GM03348 (cell line): ENCODE results near the gene TSPAN3.

Source experiments
- DNase-seq: peaks from one replicate; pipeline ENCODE4 v3.0.0; 2012; ENCODE audit warnings: low spot score

TSPAN3 gene

DNA sequence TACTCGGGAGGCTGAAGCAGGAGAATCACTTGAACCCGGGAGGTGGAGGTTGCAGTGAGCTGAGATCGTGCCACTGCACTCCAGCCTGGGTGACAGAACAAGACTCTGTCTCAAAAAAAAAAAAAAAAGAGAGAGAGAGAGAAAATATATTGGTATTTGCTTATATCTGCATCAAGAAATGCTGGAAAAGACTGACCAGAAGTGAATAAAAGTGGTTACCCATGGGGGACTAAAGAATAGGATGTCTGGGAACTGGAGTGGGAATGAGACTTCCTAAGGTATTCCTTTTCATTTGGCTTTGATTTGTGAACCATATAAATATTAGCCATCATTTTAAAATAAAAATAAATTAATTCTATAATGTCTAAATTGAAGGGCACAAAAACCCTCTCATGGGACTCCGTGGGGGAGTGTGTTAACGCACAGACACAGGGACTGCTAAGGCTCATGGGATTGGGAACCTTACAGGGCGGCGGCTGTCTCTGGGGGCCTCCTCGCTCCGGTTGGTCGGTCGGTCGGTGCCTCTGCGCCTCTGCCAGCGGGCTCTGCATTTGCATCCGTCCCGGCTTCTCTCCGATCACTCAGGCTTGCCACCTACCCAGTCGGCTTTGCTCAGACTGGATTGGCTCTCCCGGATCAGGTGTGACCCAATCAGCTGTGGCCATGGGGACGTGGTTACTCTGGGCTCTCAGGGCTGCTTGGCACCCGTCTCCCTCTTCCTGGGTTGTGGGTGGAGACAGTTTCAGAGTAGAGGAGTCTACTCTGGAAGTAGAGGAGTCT, 12.7 kb upstream of the TSPAN3 start:
- peak; percentile 77 for DNase-seq

DNA sequence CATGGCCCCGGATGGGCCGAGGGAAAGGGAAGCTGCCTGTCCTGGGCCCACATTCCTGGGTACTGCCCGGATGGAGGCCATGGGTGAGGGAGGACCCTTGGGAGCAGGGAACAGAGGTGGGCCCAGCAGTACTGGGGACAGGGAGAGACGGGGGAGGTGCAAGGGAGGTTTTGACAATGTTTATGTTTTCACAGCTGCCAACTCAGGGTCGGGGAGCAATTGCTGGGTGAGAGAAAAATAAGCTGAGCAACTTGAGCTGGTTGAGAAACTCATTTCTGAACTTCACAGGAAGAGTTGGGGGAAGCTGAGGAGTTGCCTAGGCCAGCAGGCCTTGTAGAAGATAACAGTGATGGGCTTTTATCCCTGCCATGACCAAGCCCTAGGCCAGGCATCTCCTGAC, 11.1 kb upstream of the TSPAN3 start:
- DNase-seq: no peak

DNA sequence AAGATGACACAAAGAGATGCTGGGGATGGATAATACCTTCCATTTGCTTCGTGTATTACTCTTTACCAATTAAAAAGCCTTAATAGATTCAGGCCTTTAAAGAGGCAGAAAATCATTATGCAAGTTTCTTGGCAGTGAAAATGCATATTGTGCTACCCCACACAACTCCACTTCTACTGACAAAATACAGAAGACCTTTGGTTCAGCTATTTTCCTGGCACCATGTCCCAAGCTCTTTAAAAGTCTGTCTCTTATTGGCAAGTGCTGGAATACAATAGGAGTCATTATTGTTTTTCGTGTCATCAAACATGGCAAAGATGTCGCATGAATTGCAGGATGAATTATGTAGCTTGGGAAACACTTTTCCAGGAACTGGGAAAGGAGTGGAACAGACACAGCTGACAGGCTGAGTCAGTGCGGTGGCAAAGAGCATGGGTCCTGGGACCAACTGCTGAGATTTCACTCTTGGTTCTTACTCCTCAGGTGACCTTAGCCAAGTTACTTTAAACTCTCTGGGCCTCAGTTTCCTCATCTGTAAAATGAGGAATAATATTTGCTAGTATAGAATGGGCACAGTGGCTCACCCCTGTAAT, 5.5 kb upstream of the TSPAN3 start:
- DNase-seq: no peak

DNA sequence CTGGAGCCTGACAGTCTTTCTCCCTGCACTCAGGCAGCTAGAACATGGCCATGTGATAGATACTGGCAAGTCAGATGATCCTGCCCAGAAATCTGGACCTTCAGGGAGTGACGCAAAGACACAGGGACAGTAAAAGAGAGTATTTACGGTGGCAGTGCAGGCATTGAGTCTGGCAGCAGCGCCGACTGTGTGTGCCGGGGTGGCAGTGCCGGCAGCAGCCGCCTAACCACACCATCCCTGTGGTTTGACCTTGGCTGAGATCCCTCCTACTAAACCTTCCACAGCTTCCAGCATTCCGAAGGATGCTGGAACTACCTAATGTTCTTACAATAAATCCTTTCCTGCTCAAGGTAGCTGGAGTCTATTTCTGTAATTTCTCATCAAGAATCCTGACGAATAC, 4.6 kb upstream of the TSPAN3 start:
- no peak for DNase-seq

DNA sequence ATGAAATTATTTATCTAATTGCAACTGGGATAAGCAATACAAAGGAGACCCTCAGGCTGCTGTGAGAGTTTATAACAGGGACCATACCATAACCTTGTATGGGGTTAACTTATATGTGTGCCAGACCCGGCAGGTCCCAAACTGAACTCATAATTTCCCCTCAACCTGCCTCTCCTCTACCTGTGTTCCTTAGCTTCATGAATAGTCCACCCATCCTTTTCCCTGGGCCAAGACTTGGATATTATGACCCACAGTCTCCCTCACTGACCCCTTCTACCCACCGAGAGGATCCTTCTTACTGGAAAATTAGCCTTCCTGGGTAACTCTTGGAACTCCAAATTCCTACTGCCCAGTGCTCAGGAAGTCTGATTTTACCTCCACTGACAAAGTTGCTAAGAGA, 3.4 kb upstream of the TSPAN3 start:
- no peak for DNase-seq

DNA sequence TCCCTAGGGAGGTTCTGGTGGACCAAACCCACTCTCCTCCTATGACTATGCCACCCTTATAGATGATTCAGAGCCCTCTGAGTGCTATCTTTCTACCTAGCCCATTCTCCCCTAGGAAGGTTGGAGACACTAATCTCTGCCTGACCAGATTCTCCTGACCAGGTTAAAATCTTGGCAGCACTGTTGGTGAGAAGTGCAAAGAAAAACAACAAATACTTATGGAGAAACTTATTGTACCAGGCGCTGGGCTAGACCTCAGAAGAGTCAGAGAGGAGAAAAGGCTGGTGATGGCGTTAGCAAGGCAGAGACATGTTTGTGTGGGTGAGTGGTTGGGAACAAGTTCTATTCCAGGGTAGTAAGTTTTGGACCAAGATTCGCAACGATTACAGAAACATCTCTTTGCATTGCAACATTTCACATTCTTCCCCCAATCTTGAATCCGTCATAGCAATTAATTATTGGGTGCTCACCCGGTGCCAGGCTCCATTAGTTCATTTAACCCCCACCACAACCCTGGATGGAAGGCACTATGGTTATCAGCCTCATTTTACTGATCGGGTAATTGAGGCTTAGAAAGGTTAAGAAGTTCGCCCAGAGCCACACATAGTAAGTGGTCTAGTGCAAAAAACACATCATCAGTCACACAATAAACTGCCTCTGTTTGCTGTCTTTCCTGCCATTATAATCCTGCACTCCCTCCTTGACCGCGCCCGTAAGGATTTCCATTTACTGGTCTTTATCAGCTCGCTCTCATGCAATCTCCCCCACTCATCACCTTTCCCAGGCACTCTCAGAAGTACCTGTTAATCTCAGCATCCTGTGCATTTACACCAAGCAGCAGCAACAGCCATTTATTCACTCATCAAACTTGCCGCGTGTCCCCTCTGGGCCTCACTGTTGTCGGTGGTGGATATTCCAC, 655 bp upstream of the TSPAN3 start:
- DNase-seq: no peak

DNA sequence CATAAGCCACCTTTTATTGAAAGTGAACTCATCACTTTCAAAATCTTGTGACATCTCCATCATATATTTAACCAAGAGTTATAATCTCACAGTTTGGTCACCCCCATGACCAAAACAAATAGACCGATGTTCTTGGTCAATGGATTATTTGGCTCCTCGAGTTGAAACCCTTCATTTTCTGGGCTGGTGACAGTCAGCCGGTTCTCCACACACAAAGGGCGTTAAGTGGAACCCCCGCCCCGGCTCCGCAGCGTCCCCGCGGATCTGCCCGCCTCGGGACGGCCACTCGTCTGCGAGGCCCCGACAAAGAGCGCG, 772 bp downstream of the TSPAN3 start:
- no peak for DNase-seq

DNA sequence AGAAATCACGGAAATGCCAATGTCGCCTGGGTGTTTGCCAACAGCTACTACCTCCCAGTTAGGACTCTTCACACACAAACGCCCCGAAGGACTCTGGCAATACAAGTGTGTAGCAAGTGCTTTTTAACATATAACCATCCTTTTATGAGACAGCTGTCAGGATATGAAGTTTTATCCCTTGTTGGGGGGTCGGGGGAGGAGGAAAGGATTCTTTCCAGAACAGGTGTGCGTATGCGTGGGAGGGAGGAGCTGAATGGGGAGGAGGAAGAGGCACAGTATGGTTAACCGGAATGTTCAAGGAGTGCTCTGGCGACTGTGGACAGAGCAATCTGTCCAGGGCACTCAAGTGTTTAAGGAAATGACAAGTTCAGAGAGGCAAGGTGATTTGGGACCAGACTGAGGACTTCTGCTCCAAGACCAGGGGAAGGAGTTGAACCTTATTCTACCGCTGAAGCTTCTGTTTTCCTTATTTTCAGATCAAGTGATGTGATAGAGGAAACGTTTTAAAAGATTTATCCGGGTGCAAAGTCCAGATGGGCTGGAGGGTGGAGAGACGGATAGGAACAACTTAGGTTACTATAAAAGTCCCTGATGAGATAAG, 1.3 kb downstream of the TSPAN3 start:
- no peak for DNase-seq

DNA sequence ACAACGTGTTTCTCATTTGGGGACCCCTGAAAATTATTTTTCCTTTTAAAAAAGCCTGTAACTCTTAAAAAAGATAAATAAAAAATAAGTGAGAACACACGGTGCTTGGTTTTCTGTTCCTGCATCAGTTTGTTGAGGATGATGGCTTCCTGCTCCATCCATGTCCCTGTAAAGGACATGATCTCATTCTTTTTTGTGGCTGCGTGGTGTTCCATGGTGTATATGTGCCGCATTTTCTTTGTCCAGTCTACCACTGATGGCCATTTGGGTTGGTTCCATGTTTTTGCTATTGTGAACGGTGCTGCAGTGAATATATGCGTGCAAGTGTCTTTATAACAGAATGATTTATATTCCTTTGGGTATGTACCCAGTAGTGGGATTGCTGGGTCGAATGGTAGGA, 2.3 kb downstream of the TSPAN3 start:
- DNase-seq: no peak

DNA sequence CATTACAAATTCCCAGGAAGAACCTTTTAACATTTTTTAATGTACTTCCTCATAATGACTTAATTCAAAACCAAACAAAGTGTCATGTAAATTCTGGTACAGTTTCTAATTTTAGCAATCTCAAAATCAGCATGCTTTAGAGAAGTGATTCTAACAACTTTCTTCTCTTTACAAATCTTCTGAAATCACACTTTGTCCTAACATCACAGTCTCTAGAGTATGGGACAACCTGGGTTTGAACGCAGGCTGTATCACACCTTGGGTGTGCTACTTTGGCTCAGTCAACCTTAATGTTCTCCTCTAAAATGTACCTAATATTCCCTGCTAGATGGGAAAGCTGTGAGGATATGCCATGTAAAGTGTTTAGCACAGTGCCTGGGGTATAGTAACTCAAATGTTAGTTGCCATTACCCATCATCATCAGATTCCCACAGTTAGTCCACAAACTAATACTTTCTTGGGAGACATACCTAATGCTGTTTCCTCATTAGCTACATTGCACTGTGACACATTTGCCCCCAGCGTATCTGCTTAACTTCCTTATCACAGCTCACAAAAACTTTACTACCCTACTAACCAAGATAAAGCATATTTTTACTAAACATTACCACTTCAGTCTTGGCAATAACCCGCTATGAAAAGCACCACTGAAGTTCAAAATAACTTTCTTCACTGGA, 3.1 kb downstream of the TSPAN3 start:
- no peak for DNase-seq

DNA sequence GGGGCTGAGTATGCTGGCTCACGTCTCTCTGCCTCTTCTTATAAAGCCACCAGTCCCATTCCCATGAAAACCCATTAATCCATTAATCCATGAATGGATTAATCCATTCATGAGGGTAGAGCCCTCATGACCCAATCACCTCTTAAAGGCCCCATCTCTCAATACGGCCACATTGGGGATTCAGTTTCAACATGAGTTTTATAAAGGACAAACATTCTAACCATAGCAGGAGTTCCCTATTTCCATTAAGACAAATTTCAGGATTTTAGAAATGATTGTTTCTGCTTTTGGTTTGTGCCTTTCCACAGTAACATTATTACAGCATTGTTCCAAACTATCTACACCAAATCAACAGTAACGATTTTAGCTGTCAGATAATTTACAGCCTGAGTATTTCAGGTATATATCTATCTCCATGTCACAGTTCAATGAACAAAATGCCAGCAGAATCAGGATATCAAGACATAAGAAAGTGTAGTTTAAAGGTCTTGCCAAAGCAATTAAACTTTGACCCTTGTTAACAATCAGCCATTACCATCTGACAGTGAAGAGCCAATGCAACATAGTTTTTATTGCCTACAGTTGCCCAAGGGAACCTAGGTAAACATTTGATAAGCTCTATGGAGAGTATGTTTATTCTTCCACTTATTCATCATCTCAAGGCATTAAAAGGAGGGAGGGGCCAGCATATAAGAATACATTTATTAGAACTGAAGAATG, 3.8 kb downstream of the TSPAN3 start:
- DNase-seq: no peak

DNA sequence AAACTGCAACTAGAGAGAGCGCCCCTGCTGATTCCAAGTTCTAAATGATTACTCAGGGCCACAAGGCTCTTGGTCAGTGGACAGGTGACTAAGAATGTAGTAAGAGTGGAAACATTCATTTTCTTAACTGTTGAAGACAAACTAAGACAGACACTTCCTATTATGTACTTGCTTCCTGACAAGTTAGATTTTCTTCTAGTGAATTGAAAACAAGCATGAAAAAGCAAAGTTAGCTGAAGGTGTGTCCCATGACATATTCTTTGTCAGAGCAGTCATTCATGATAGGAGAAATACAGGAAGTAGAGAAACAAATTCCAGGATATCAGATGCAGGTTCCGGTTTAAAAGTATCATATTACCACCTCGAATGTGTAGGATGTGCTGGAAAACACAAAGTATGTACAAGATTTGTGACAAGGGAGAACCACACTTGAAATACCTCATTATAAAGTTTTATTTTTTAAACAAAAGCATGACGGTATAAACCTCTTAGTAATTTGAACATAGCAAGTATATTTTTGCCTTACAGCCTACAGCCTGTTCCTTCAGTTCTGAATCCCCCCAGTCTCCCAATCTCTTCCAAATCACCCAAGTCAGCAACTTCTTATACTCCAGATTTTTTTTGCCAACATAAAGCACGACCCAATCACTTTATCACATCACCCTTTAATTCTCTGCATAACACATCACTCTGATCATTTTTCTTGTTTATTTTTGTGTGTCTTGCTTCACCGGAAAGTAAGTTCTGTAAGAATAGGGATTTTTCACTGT, 6.2 kb downstream of the TSPAN3 start:
- DNase-seq: no peak

DNA sequence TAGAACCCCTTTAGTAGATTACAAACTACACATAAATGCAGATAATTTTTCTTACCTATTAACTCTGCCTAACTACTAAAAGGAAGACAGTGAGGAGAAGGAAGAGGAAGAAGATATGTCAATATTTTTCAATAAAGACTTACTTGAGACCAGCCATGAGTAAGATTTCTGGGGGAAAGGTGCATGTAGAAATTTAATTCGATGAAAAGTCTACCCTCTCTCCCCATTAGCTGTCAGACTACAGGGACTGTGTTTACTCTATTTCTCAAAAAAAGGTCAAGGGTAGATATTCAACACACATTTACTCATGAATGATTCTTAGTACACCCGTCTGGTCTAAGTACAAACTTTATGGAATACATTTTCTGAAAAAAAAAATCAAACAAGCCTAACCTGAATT, 6.8 kb downstream of the TSPAN3 start:
- no peak for DNase-seq

DNA sequence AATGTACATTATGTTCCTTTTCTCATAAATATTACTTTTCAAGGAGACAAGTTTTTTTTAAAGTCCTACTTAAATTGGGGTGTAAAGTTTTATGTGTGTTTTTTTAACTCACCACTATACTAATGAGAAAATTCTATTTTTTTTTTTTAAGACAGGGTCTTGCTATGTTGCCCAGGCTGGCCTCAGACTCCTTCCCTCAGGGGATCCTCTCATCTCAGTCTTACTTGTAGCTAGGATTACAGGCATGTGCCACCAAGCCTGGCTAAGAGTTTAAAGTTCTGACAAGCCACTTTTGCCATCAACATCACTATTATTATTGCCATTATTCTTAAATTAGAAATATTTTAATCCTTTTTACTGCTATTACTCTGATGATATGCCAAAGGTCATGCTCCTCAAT, 7.7 kb downstream of the TSPAN3 start:
- no peak for DNase-seq

DNA sequence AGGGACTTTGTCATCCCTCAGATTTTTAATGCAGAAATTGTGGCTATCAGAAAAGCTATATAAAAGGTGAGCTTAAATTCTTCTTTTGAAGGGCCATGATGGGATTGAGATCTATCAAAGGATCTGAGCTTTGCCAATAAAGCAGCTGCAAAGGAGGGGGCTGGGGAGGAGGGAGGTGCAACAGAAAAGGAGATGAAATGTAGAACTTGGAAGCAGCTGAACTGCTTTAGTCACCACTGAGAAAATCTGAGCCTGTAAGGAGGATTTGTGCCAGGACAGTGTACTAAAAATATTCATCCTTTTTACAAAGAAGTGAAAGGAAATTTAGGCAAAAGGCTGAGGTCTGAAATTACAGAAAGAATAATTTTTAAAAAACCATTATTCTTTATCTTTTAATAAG, 10.4 kb downstream of the TSPAN3 start:
- peak; percentile 58 for DNase-seq

DNA sequence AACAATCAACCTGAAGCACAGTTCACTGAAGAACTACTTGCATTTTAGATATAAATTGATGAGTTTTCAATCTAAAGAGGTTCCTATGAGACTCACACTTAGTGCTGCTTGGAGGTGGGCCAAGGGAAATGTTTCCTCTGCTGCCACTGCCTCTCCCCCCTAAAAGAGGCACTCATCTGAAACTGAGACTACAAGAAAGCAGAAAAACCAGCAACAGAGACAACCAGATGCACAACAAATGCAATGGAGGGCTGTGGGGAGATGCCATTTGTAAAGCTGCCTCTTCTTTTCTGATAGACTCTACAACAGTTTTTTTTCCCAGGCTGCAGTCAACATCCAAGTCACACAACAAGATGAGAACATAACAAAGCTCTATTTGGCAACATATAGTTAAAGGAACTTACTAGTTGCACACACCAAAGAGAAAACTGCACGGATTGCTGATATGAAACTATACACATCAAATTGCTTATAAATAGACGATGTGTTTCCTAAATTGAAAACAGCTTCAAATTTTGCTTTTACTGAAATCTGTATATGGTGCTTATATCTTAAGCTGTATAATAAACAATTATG, 11.0 kb downstream of the TSPAN3 start:
- DNase-seq: no peak

DNA sequence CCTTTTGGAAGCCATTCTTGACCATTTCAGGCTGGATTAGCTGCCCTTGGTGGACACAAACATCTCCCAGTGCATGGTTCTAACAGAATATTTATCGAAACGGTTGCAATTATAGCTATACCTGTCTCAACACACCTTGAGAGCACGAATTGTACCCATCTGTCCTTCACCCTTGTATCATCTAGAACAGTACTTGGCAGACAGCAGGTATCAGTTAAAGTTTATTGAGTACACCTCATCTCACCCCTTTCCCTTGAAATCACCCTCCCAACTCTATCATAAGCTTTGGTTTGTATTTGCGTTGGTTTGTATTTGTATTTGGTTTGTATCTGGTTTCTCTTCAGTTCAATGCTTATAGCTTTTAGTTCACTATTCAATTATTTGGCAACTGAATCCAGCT, 12.4 kb downstream of the TSPAN3 start:
- DNase-seq: no peak

DNA sequence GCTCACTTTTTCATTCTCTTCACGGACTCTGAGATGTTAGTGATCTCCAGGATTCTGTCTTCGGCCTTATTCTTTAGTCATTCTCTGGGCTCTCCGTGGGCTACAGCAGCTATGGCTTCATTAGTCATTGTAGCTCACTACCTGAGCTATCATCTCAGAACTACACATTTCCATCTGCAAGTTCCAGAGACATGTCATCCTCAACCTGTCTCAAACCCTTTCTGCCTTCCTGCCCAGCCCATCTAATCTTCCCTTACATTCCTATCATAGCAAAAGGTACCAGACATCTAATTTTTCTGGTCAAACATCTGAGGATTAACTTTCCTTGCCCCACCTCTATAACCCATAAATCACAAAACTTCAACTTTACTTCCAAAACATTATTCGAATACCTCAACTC, 13.2 kb downstream of the TSPAN3 start:
- DNase-seq: no peak

DNA sequence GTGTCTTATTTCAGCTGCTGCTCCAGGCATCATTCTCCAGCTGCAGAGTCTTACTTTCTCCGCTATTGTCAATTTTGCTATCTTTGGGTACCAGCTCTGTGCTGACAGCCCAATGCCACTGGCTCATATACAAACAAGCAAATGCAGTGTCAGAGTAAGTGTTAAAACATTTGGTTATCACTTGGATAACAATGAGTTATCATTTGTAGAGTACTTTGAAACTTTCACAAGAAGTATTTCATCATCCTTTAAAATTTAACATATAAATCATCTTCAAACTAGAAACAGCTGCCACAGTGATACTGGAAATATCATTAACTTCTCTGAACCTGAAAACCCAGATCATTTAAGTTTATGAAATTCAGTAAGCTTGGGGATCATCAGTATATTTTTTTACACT, 13.8 kb downstream of the TSPAN3 start:
- DNase-seq: no peak

DNA sequence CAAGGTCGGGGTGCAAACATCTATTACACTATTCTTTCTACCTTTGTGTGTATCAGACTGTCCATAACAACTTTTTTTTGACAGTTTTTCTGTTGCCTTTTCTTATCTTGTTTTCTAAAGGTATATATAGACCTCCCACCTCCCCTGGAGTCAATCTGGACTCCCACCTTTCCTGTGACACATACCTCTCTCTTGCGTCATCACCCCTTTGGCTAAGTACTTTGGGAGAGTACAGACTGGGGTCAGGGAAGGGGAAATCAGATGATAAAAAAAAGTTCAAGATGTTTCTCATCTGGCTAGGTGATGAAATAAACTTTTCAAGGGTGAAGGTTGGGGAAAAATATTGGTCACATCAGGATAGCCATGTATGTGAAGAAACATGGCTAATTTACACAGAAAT, 17.2 kb downstream of the TSPAN3 start:
- DNase-seq: no peak
